Smooth muscle cell (in vitro differentiated cells): Measurements from ENCODE around the gene FCRL6. TPM values are rescaled to one million over a fixed set of nuclear protein-coding genes. Genes with fewer than 3 reads are reported as not detected.

Experiments
- DNase-seq: peaks from one replicate; lab custom pipeline; 2025; ENCODE audit not compliant: unreplicated experiment; lab: John Stamatoyannopoulos, UW
- H2AFZ ChIP-seq: fragments of 200-600 bp; sonication (generic); 2 replicates; pipeline ENCODE4 v1.6.0; 2016; ENCODE audit warnings: antibody characterized with exemption, low read depth, mild to moderate bottlenecking
- H3F3A ChIP-seq: fragments of 200-600 bp; sonication (generic); 2 replicates; pipeline ENCODE4 v1.6.0; 2017; ENCODE audit warnings: antibody characterized with exemption, low read depth
- H3K27ac ChIP-seq: fragments of 200-600 bp; sonication (generic); 2 replicates; pipeline ENCODE4 v1.5.1; 2016; ENCODE audit warnings: low read depth, mild to moderate bottlenecking
- H3K27me3 ChIP-seq: fragments of 200-600 bp; sonication (generic); 2 replicates; pipeline ENCODE4 v1.6.1; 2016; ENCODE audit warnings: low read depth, mild to moderate bottlenecking
- H3K36me3 ChIP-seq: fragments of 200-600 bp; sonication (generic); 2 replicates; pipeline ENCODE4 v1.5.1; 2016; ENCODE audit warnings: low read depth
- H3K4me1 ChIP-seq: fragments of 200-600 bp; sonication (generic); 2 replicates; pipeline ENCODE4 v1.5.1; 2016; ENCODE audit warnings: low read depth
- H3K4me2 ChIP-seq: fragments of 200-600 bp; sonication (generic); 2 replicates; pipeline ENCODE4 v1.6.0; 2016; ENCODE audit warnings: mild to moderate bottlenecking
- H3K4me3 ChIP-seq: fragments of 200-600 bp; sonication (generic); 2 replicates; pipeline ENCODE4 v1.5.1; 2016; ENCODE audit warnings: mild to moderate bottlenecking
- H3K79me2 ChIP-seq: fragments of 200-600 bp; sonication (generic); 2 replicates; pipeline ENCODE4 v1.6.0; 2016; ENCODE audit warnings: low read depth, mild to moderate bottlenecking
- H3K9ac ChIP-seq: fragments of 200-600 bp; sonication (generic); 2 replicates; pipeline ENCODE4 v1.6.0; 2016; ENCODE audit warnings: low read depth
- H3K9me3 ChIP-seq: fragments of 200-600 bp; sonication (generic); replicated peaks from 2 replicates; pipeline ENCODE4 v1.5.1; 2016; ENCODE audit warnings: low read depth
- H4K20me1 ChIP-seq: fragments of 200-600 bp; sonication (generic); 2 replicates; pipeline ENCODE4 v1.6.0; 2016; ENCODE audit warnings: low read depth
- WGBS: methylation state at CpG from one replicate; pipeline ENCODE4 v1.1.7; 2016; ENCODE audit warnings: low lambda C conversion rate; 5-methylcytosine and 5-hydroxymethylcytosine counted together
- polyA plus RNA-seq: library from polyadenylated mRNA; unstranded; fragments of >200 nt; fragmentation: Nextera tagmentation; extraction: Ambion mirVana; gene quantifications from 2 replicates; pipeline ENCODE4 v1.2.1, GENCODE V29; 2016
- total RNA-seq: library from RNA; depleted of rRNA; stranded (reverse); fragments of >200 nt; gene quantifications from 2 replicates; pipeline ENCODE4 v1.2.3, GENCODE V29; 2014
- TF ChIP-seq, protein P1 (sequence below): fragments of 200-600 bp; sonication (generic); IDR thresholded peaks from 2 replicates; pipeline ENCODE4 v1.5.1; 2017; ENCODE audit warnings: borderline replicate concordance, mild to moderate bottlenecking, antibody characterized with exemption; ENCODE audit not compliant: insufficient read depth, poor library complexity, severe bottlenecking

FCRL6 gene
- total and polyA plus RNA-seq, 2 experiments from 2014 or later: not detected

DNA sequence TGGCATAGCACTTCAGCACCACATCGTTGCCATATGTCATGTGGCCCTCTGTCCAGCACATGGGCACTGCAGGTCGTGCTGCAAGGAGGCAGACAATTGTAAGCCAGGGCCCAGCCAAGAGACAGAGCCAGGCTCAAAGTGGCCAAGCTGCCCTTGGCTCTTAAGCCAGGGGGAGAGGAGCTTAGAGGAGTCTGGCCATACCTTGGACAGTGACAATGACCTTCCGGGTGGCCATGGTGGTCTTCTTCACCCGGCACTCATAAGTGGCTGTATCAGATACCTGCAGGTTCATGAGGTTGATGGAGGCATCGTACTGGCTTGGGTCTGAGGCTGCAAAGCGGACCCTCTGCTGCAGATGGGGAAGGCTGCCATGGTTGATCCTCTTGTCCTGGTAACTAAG is 55.7 kb downstream of the FCRL6 start:
- TF ChIP-seq, protein P1, sequence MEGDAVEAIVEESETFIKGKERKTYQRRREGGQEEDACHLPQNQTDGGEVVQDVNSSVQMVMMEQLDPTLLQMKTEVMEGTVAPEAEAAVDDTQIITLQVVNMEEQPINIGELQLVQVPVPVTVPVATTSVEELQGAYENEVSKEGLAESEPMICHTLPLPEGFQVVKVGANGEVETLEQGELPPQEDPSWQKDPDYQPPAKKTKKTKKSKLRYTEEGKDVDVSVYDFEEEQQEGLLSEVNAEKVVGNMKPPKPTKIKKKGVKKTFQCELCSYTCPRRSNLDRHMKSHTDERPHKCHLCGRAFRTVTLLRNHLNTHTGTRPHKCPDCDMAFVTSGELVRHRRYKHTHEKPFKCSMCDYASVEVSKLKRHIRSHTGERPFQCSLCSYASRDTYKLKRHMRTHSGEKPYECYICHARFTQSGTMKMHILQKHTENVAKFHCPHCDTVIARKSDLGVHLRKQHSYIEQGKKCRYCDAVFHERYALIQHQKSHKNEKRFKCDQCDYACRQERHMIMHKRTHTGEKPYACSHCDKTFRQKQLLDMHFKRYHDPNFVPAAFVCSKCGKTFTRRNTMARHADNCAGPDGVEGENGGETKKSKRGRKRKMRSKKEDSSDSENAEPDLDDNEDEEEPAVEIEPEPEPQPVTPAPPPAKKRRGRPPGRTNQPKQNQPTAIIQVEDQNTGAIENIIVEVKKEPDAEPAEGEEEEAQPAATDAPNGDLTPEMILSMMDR: no peak

GRCh38 chr1:159859767-159860322 is 57.7 kb downstream of the FCRL6 start:
- no peaks in the 10 kb centered on the region for H3K79me2 ChIP-seq
- H3F3A ChIP-seq: no peaks in the 10 kb centered on the region
- no peaks in the 10 kb centered on the region for H4K20me1 ChIP-seq
- H3K27me3 ChIP-seq: no peaks in the 10 kb centered on the region
- H3K27ac ChIP-seq: no peak overlapping the region
- no peaks in the 10 kb centered on the region for H3K9me3 ChIP-seq
- no peaks in the 10 kb centered on the region for H3K36me3 ChIP-seq
- no peak for DNase-seq
- no peak overlapping the region for H2AFZ ChIP-seq
- H3K4me2 ChIP-seq: no peak overlapping the region
- no peaks in the 10 kb centered on the region for H3K4me1 ChIP-seq
- no peak overlapping the region for H3K4me3 ChIP-seq
- TF ChIP-seq, protein P1: no peak
- 81% methylated on average over 7 of the region's 7 CpGs for WGBS
- H3K9ac ChIP-seq: no peak overlapping the region

More for the DNA sequence above, 55.7 kb downstream of the FCRL6 start:
- H3F3A ChIP-seq: peaks cover 7% of the 10 kb centered on the region
- DNase-seq: no peak
- H3K27me3 ChIP-seq: no peaks in the 10 kb centered on the region
- H3K9ac ChIP-seq: no peak overlapping the region
- WGBS: 95% methylated on average over 6 of the region's 6 CpGs
- no peaks in the 10 kb centered on the region for H4K20me1 ChIP-seq
- no peaks in the 10 kb centered on the region for H3K36me3 ChIP-seq
- H2AFZ ChIP-seq: no peak overlapping the region
- H3K9me3 ChIP-seq: no peaks in the 10 kb centered on the region
- no peak overlapping the region for H3K4me2 ChIP-seq
- no peak overlapping the region for H3K4me3 ChIP-seq
- no peak overlapping the region for H3K27ac ChIP-seq
- H3K4me1 ChIP-seq: peaks cover 10% of the 10 kb centered on the region
- no peaks in the 10 kb centered on the region for H3K79me2 ChIP-seq

- H3K27me3 ChIP-seq: no peaks in the 10 kb centered on the region
- H2AFZ ChIP-seq: no peak overlapping the region
- no peak overlapping the region for H3K4me3 ChIP-seq
- TF ChIP-seq, protein P1: no peak
- DNase-seq: no peak
- H4K20me1 ChIP-seq: no peaks in the 10 kb centered on the region
- H3K4me2 ChIP-seq: no peak overlapping the region
- no peaks in the 10 kb centered on the region for H3K79me2 ChIP-seq
- H3K4me1 ChIP-seq: peaks cover 2% of the 10 kb centered on the region
- H3K27ac ChIP-seq: no peak overlapping the region
- no peak overlapping the region for H3K9ac ChIP-seq
- H3K36me3 ChIP-seq: no peaks in the 10 kb centered on the region
- H3F3A ChIP-seq: no peaks in the 10 kb centered on the region
- 15% methylated on average over 3 of the region's 3 CpGs for WGBS
- H3K9me3 ChIP-seq: no peaks in the 10 kb centered on the region
These were observed 58.3 kb downstream of the FCRL6 start for GRCh38 chr1:159860456-159860855.

- TF ChIP-seq, protein P1: no peak
- H3K4me3 ChIP-seq: no peak overlapping the region
- 82% methylated on average over 8 of the region's 8 CpGs for WGBS
These were observed 59.1 kb downstream of the FCRL6 start for GRCh38 chr1:159861218-159861617.

More at GRCh38 chr1:159861218-159861617, 59.1 kb downstream of the FCRL6 start:
- H3K27me3 ChIP-seq: no peaks in the 10 kb centered on the region
- no peak overlapping the region for H2AFZ ChIP-seq
- H3K27ac ChIP-seq: no peak overlapping the region
- H3K9me3 ChIP-seq: no peaks in the 10 kb centered on the region
- no peak for DNase-seq
- H3K9ac ChIP-seq: no peak overlapping the region
- H4K20me1 ChIP-seq: no peaks in the 10 kb centered on the region
- peaks cover 8% of the 10 kb centered on the region for H3K4me1 ChIP-seq
- no peaks in the 10 kb centered on the region for H3K36me3 ChIP-seq
- H3F3A ChIP-seq: no peaks in the 10 kb centered on the region
- no peaks in the 10 kb centered on the region for H3K79me2 ChIP-seq
- no peak overlapping the region for H3K4me2 ChIP-seq
